Measurements from ENCODE around the gene ADAMTSL5. TPM values are rescaled to one million over a fixed set of nuclear protein-coding genes. Genes with fewer than 3 reads are reported as not detected.

ADAMTSL5 gene
- total RNA-seq, 4 donors from 2014 or later, result 0.27 to 5.1 (median 2.5) TPM

DNA sequence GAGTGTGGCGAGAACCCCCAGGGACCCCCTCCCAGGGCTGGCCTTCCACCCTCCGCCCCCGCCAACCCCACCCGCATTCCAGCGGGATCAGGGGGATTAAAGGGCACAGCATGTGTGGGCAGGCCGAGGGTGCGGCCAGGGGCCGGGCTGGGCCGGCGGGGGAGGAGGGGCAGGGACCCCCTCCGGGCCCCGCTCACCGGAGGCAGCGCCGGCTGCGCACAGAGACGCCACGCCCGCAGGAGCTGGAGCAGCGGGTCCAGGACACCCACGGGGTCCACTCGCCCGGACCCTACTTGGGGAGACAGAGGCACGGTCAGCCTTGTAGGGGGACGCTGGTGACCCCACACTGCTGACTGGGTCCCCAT is 2.4 kb downstream of the ADAMTSL5 start:
- intact Hi-C loops (cut with DNase I), result no loop called here
- Histone ChIP-seq H3K4me3 (replicated peaks in 1 of 3) (no peak overlapping the region), H3K27me3 (peaks cover 6% of the 10 kb centered on the region), H3K27ac (no peak overlapping the region), H3K9me3 (no peaks in the 10 kb centered on the region), H3K4me1 (peaks cover 0 to 21% of the 10 kb centered on the region in 2 donors), H3K36me3 (no peaks in the 10 kb centered on the region)
- TF ChIP-seq POLR2A (IDR thresholded peaks at IDR 0.05), result no peak
- TF ChIP-seq, protein P1, sequence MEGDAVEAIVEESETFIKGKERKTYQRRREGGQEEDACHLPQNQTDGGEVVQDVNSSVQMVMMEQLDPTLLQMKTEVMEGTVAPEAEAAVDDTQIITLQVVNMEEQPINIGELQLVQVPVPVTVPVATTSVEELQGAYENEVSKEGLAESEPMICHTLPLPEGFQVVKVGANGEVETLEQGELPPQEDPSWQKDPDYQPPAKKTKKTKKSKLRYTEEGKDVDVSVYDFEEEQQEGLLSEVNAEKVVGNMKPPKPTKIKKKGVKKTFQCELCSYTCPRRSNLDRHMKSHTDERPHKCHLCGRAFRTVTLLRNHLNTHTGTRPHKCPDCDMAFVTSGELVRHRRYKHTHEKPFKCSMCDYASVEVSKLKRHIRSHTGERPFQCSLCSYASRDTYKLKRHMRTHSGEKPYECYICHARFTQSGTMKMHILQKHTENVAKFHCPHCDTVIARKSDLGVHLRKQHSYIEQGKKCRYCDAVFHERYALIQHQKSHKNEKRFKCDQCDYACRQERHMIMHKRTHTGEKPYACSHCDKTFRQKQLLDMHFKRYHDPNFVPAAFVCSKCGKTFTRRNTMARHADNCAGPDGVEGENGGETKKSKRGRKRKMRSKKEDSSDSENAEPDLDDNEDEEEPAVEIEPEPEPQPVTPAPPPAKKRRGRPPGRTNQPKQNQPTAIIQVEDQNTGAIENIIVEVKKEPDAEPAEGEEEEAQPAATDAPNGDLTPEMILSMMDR (IDR thresholded peaks at IDR 0.05), result no peak
- WGBS, 2 donors, result 12 to 22% methylated on average over 5 of the region's 25 CpGs
- no peak for DNase-seq

DNA sequence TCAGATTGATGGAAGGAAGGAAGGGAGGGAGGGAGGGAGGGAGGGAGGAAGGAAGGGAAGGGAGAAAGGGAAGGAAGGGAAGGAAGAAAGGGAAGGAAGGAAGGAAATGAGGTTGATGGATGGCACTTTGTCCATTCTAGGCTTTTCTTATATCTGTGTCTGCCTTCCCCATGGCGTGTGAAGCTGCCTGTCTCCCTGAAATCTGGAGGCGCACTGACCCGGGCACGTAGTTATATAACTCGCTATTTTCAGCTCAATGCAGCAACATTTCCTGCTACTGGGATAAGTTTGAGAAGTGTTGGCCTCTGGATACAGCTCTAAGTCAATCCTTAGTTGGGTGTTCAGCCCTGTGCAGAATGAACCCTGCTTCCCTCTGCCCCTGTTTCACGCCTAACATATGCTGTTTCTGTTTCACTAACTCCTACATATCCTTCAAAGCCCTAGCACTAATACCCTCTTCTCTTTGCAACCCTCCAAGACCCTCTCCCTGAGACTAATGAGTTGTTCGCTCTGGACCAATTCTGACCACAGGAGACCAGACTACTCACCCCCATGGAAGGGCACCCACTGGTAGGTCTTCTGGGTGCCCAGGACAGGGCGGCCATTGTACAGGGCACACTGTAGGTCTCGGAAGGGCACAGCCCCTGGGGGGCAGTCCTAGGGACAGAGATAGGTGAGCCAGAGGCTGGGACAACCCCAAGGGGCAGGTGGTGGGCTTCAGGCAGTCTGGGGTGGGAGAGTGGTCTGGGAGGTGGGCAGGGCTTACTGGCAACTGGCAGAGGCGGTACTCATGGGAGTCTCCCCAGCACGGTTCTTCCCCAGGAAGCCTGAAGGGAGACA is 3.0 kb downstream of the ADAMTSL5 start:
- TF ChIP-seq, protein P1 (IDR thresholded peaks at IDR 0.05), result no peak
- no peak for TF ChIP-seq POLR2A (IDR thresholded peaks at IDR 0.05)
- H3K9me3 ChIP-seq, result no peaks in the 10 kb centered on the region
- H3K4me1 ChIP-seq, result peaks cover 0 to 21% of the 10 kb centered on the region in 2 donors
- no peak for DNase-seq
- 58 to 60% methylated on average over 11 of the region's 11 CpGs for WGBS, 2 donors
- H3K27me3 ChIP-seq, result peaks cover 6% of the 10 kb centered on the region
- H3K36me3 ChIP-seq, result no peaks in the 10 kb centered on the region
- no peak overlapping the region for H3K4me3 ChIP-seq (replicated peaks in 1 of 3)
- no peak overlapping the region for H3K27ac ChIP-seq
- intact Hi-C loops (cut with DNase I), result no loop called here

DNA sequence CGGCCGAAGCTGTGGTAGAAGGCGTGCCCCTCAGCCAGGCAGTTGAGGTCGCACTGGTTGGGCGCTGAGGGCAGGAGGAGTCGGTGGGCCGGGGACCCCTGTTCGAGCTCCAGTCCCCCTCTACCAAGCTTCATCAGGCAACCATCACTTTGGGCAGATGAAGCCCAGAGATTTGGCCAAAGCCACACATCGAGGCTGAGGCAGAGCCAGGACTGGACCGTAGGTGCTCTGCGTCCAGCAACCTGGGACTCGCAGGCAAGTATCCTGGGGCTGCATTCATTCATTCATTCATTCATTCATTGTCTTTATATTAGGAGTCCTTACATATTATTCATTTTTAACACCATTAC is 4.3 kb downstream of the ADAMTSL5 start:
- DNase-seq, result no peak
- Histone ChIP-seq H3K27me3 (peaks cover 7% of the 10 kb centered on the region), H3K4me3 (replicated peaks in 1 of 3) (peak overlapping the region in 1 of 3 donors; percentile 34), H3K27ac (no peak overlapping the region), H3K9me3 (no peaks in the 10 kb centered on the region), H3K36me3 (no peaks in the 10 kb centered on the region), H3K4me1 (peaks cover 1 to 21% of the 10 kb centered on the region in 2 donors)
- intact Hi-C loops (cut with DNase I), result no loop called here
- WGBS, 2 donors, result 31 to 64% methylated on average over 4 to 12 of the region's 12 CpGs
- TF ChIP-seq, protein P1 (IDR thresholded peaks at IDR 0.05), result no peak
- no peak for TF ChIP-seq POLR2A (IDR thresholded peaks at IDR 0.05)

DNA sequence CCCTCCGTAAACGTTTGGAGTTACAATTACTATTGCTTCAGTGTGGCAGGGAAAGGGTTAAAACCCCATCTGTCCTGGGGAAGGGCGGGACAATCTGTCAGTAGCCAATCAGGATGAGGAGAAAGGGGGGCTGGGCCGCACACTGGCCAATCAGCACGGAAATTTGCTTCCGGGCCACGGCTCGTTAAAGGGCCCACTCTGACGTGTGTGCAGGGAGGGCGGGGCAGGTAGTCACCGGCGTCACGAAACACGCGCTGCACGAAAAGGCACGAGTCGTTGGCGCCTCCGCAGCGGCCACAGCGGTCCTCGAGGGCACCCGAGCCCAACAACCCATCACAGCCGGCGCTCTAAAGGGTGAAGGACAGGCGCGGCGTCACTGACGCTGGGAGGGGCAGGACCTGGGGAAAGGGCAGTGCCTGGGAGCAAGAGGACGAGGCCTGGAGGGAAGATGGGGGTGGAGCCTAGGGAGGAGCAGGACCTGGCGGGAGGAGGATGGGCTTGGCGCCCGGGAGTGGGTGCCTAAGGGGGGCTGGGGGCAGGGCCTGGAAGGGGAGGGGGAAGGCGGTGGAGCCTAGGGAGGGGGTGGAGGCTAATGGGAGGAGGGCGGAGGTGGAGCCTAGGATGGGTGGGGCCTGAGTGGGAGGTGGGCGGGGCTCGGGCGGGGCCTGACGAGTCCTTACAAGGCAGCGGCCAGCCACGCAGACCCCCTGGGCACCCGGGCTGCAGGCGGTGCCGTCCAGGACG is 4.9 kb downstream of the ADAMTSL5 start:
- peaks cover 10% of the 10 kb centered on the region for H3K27me3 ChIP-seq
- peak overlapping the region; percentile 55 to 77 (median 73) for H3K27ac ChIP-seq
- peak in 1 of 2 donors; percentile 15 for TF ChIP-seq POLR2A (IDR thresholded peaks at IDR 0.05)
- TF ChIP-seq, protein P1 (IDR thresholded peaks at IDR 0.05), result peak in 1 of 6 experiments; percentile 27
- no peaks in the 10 kb centered on the region for H3K9me3 ChIP-seq
- peak overlapping the region in 1 of 3 donors; percentile 34 for H3K4me3 ChIP-seq (replicated peaks in 1 of 3)
- 0 to 2% methylated on average over 21 to 37 of the region's 46 CpGs for WGBS, 2 donors
- peaks cover 6 to 21% of the 10 kb centered on the region in 2 donors for H3K4me1 ChIP-seq
- peak; percentile 91 to 93 for DNase-seq
- H3K36me3 ChIP-seq, result no peaks in the 10 kb centered on the region
- intact Hi-C loops (cut with DNase I), result no loop called here
